ENCODE measurements around the gene HSPG2.

Gene HSPG2

GRCh38 chr1:21783679-21784603 lies 153.2 kb downstream of the HSPG2 start:
- peak overlapping the region; percentile 97 for H3K27ac ChIP-seq (ENCODE audit: low read depth, low read length, poor library complexity, severe bottlenecking)
- H2AFZ ChIP-seq (ENCODE audit: low read length) = peak overlapping the region; percentile 42; the same call in 1 of the 2 replicates
- H3K4me2 ChIP-seq (ENCODE audit: low read length) = peak overlapping the region; percentile 82
- no peak for TF ChIP-seq CTCF (IDR thresholded peaks at IDR 0.05; ENCODE audit: low read length)
- TF ChIP-seq EZH2 (IDR thresholded peaks at IDR 0.05; ENCODE audit: borderline replicate concordance, low read length) = no peak
- H3K79me2 ChIP-seq (ENCODE audit: insufficient read depth, low read length) = peaks cover 35% of the 10 kb centered on the region
- no peaks in the 10 kb centered on the region for H3K9me3 ChIP-seq (ENCODE audit: low read length)
- peak overlapping the region; percentile 72 for H3K4me3 ChIP-seq (ENCODE audit: low read depth, low read length, poor library complexity, severe bottlenecking)
- H4K20me1 ChIP-seq (ENCODE audit: insufficient read depth, low read length) = no peaks in the 10 kb centered on the region
- H3K27me3 ChIP-seq (ENCODE audit: insufficient read depth, low read length) = no peaks in the 10 kb centered on the region
- peak overlapping the region; percentile 87 for H3K9ac ChIP-seq (ENCODE audit: low read length)
- H3K36me3 ChIP-seq (ENCODE audit: insufficient read depth, low read length) = no peaks in the 10 kb centered on the region; the same call in 1 of the 2 replicates
- peaks cover 18% of the 10 kb centered on the region for H3K4me1 ChIP-seq (ENCODE audit: insufficient read depth, low read length, severe bottlenecking)
- no peaks in the 10 kb centered on the region for H3F3A ChIP-seq (ENCODE audit: insufficient read depth, low read length)
- no peaks in the 10 kb centered on the region for H3K9me2 ChIP-seq (ENCODE audit: low read depth, low read length)

- Histone ChIP-seq H3K4me3 (ENCODE audit: low read depth, low read length, poor library complexity, severe bottlenecking) (peak within 1 kb of the TSS; percentile 72), H3K4me1 (ENCODE audit: insufficient read depth, low read length, severe bottlenecking) (peaks cover 18% of the 10 kb centered on the region), H3K9me3 (ENCODE audit: low read length) (no peaks in the 10 kb centered on the region), H3K9ac (ENCODE audit: low read length) (peak within 1 kb of the TSS; percentile 87), H3K36me3 (ENCODE audit: insufficient read depth, low read length) (no peaks in the 10 kb centered on the region; the same call in 1 of the 2 replicates), H3K9me2 (ENCODE audit: low read depth, low read length) (no peaks in the 10 kb centered on the region), H3F3A (ENCODE audit: insufficient read depth, low read length) (no peaks in the 10 kb centered on the region), H3K27me3 (ENCODE audit: insufficient read depth, low read length) (no peaks in the 10 kb centered on the region), H3K27ac (ENCODE audit: low read depth, low read length, poor library complexity, severe bottlenecking) (peak within 1 kb of the TSS; percentile 97), H3K4me2 (ENCODE audit: low read length) (peak within 1 kb of the TSS; percentile 82), H2AFZ (ENCODE audit: low read length) (peak within 1 kb of the TSS; percentile 42; the same call in 1 of the 2 replicates), H4K20me1 (ENCODE audit: insufficient read depth, low read length) (no peaks in the 10 kb centered on the region), H3K79me2 (ENCODE audit: insufficient read depth, low read length) (peaks cover 42% of the 10 kb centered on the region)
- TF ChIP-seq EZH2 (IDR thresholded peaks at IDR 0.05; ENCODE audit: borderline replicate concordance, low read length) = no peak
- TF ChIP-seq CTCF (IDR thresholded peaks at IDR 0.05; ENCODE audit: low read length) = no peak
These were observed 154.0 kb downstream of the HSPG2 start, which contains the start of gene USP48 for GRCh38 chr1:21782868-21783678. USP48 (minus strand) TSS chr1:21783149; CDS start chr1:21782957, 192 bp downstream.

GRCh38 chr1:21782349-21782867 lies 154.7 kb downstream of the HSPG2 start:
- H3K79me2 ChIP-seq (ENCODE audit: insufficient read depth, low read length) = peaks cover 49% of the 10 kb centered on the region
- peaks cover 18% of the 10 kb centered on the region for H3K4me1 ChIP-seq (ENCODE audit: insufficient read depth, low read length, severe bottlenecking)
- TF ChIP-seq CTCF (IDR thresholded peaks at IDR 0.05; ENCODE audit: low read length) (peak; percentile 28; the same call in 1 of the 2 replicates), EZH2 (IDR thresholded peaks at IDR 0.05; ENCODE audit: borderline replicate concordance, low read length) (no peak)
- H3K9me3 ChIP-seq (ENCODE audit: low read length) = no peaks in the 10 kb centered on the region
- H3F3A ChIP-seq (ENCODE audit: insufficient read depth, low read length) = no peaks in the 10 kb centered on the region
- H3K4me3 ChIP-seq (ENCODE audit: low read depth, low read length, poor library complexity, severe bottlenecking) = peak overlapping the region; percentile 72
- peak overlapping the region; percentile 87 for H3K9ac ChIP-seq (ENCODE audit: low read length)
- H3K27ac ChIP-seq (ENCODE audit: low read depth, low read length, poor library complexity, severe bottlenecking) = peak overlapping the region; percentile 97
- no peaks in the 10 kb centered on the region; the same call in 1 of the 2 replicates for H3K36me3 ChIP-seq (ENCODE audit: insufficient read depth, low read length)
- H4K20me1 ChIP-seq (ENCODE audit: insufficient read depth, low read length) = no peaks in the 10 kb centered on the region
- peak overlapping the region; percentile 82 for H3K4me2 ChIP-seq (ENCODE audit: low read length)
- no peaks in the 10 kb centered on the region for H3K9me2 ChIP-seq (ENCODE audit: low read depth, low read length)
- H3K27me3 ChIP-seq (ENCODE audit: insufficient read depth, low read length) = no peaks in the 10 kb centered on the region
- H2AFZ ChIP-seq (ENCODE audit: low read length) = no peak overlapping the region

Measured in OCI-LY1 (cell line).